Measurements from ENCODE around the gene LAMC3.

The LAMC3 gene

DNA sequence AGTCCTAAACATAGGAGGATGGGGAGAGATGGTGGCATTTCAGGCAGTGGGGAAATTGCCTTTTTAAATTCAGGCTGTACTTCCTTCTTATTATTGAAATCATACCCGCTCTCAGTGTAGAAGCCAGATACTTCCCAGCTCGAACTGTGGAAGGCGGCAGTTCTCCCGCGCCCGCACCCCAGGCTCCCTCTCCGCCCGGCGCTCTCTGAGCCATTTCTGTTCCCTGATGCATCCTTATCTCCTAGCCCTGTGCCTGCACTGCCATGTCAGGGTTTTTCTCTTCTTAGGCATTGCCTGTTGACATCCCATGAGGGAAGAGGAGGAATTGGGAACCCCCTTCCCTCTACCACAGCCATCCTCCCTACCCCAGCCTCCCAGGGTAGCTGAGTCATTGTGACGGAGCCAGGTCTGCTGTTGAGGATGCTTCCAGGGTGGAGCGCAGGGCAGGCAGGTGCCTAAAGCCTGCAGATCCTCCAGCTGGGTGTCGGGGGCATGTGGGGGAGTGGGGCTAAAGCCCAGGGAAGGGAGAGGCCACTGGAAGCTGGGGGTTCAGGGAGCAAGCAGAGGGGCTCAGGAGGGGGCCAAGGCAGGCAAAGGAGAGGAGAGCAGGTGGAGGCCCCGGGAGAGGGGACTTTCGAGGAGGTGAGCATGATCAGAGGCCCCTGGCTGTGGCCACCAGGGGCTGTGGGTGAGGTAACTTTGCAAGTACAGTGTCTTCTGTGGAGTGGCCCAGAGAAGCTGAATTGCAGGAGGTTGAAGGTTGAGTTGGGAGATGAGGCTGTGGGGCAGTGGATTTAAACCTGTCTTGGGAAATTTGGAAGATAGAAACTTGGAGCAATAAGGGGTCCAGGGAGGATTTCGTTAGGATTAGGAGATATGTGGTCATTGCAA lies 16.2 kb downstream of the LAMC3 start:
- no peak for TF ChIP-seq MYC (IDR thresholded peaks at IDR 0.05; ENCODE audit: low read depth, low read length)
- no peak for TF ChIP-seq POLR2A (IDR thresholded peaks at IDR 0.05; ENCODE audit: extremely low read depth, insufficient read length)
- TF ChIP-seq, protein P1, sequence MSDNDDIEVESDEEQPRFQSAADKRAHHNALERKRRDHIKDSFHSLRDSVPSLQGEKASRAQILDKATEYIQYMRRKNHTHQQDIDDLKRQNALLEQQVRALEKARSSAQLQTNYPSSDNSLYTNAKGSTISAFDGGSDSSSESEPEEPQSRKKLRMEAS (IDR thresholded peaks at IDR 0.05; ENCODE audit: low read depth, low read length) = no peak
- TF ChIP-seq, protein P2, sequence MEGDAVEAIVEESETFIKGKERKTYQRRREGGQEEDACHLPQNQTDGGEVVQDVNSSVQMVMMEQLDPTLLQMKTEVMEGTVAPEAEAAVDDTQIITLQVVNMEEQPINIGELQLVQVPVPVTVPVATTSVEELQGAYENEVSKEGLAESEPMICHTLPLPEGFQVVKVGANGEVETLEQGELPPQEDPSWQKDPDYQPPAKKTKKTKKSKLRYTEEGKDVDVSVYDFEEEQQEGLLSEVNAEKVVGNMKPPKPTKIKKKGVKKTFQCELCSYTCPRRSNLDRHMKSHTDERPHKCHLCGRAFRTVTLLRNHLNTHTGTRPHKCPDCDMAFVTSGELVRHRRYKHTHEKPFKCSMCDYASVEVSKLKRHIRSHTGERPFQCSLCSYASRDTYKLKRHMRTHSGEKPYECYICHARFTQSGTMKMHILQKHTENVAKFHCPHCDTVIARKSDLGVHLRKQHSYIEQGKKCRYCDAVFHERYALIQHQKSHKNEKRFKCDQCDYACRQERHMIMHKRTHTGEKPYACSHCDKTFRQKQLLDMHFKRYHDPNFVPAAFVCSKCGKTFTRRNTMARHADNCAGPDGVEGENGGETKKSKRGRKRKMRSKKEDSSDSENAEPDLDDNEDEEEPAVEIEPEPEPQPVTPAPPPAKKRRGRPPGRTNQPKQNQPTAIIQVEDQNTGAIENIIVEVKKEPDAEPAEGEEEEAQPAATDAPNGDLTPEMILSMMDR (IDR thresholded peaks at IDR 0.05; ENCODE audit: low read depth, low read length) = no peak
- H3K4me3 ChIP-seq (ENCODE audit: low read depth, low read length) = no peak overlapping the region
- no peak for DNase-seq (ENCODE audit: low read depth)

DNA sequence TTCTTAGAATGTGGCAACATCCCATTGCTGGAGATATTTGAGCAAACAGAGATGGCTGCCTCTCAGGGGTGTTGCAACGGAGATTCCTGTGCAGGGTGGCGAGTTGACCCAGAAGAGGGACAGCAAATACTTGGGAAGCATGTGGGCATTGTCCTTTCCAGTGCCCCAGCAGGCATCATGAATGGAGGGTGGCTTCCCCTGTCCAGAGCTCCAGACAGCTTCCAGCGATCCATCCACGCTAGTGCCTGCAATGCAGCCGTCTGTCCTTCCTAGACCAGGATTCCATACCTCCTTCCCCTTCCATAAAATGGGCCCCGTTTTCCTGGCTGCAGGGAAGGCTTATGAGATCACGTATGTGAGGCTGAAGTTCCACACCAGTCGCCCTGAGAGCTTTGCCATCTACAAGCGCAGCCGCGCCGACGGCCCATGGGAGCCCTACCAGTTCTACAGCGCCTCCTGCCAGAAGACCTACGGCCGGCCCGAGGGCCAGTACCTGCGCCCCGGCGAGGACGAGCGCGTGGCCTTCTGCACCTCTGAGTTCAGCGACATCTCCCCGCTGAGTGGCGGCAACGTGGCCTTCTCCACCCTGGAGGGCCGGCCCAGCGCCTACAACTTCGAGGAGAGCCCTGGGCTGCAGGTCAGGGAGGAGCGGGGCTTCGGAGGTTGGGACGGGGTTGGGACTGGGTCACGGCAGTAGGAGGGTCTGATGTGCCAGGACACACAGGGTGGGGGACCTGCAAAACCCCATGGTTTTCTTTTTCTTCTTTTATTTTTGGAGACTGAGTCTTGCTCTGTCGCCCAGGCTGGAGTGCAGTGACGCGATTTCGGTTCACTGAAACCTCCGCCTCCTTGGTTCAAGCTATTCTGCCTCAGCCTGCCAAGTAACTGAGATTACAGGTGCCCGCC lies 17.2 kb downstream of the LAMC3 start:
- H3K4me3 ChIP-seq (ENCODE audit: low read depth, low read length) = no peak overlapping the region
- TF ChIP-seq POLR2A (IDR thresholded peaks at IDR 0.05; ENCODE audit: extremely low read depth, insufficient read length) = no peak
- no peak for DNase-seq (ENCODE audit: low read depth)

DNA sequence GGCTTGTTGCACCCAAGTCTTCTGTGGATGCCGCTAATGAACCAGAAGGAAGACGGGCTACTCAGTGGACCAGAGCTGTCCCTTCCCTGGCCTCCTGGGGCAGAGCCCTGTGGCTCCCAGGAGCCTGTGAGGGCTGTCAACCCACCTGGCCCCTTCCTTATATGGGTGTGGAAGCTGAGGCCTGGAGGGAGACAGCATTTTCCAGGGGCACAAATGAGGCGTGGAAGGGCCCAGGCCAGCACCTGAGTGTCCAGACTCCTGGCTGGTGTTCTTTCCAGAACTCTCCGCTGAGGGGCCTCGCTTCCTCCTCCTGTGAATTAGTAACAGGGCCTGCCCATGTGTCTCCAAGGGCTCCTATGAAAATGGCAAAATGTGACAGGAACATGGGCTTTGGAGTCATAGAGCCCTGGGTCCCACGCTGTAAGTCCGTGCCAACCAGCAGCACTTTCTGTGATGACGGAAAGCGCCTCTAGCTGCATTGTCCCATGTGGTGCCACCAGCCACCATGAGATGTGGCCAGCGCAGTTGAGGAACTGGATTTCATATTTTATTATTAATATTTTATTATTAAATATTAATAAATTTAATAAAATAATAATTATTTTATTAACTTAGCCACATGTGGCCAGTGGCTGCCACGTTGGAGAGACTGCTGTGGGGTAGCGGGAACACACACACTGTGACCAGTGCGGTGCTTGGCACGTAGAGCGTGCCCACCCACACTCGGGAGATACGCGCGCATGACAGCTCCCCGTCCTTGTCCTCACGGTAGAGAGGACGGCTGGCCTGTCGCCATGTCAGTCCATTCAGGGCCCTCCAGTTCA lies 18.3 kb downstream of the LAMC3 start:
- TF ChIP-seq, protein P2 (IDR thresholded peaks at IDR 0.05; ENCODE audit: low read depth, low read length) = no peak
- TF ChIP-seq POLR2A (IDR thresholded peaks at IDR 0.05; ENCODE audit: extremely low read depth, insufficient read length) (no peak), MYC (IDR thresholded peaks at IDR 0.05; ENCODE audit: low read depth, low read length) (no peak)
- TF ChIP-seq, protein P1 (IDR thresholded peaks at IDR 0.05; ENCODE audit: low read depth, low read length) = no peak
- H3K4me3 ChIP-seq (ENCODE audit: low read depth, low read length) = no peak overlapping the region
- no peak for DNase-seq (ENCODE audit: low read depth)

DNA sequence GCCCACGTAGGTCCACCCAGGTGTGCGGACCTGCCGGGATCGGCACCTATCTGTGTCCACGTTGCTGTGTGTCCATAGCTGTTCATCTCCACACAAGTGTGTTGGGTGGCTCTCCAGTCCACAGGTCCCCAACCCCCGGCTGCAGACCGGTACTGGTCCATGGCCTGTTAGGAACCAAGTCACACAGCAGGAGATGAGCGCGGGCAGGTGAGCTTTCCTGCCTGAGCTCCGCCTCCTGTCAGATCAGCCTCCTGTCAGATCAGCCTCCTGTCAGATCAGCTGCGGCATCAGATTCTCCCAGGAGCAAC lies 18.9 kb downstream of the LAMC3 start:
- DNase-seq (ENCODE audit: low read depth) = no peak
- TF ChIP-seq MYC (IDR thresholded peaks at IDR 0.05; ENCODE audit: low read depth, low read length) = no peak
- TF ChIP-seq, protein P2 (IDR thresholded peaks at IDR 0.05; ENCODE audit: low read depth, low read length) = no peak
- no peak for TF ChIP-seq POLR2A (IDR thresholded peaks at IDR 0.05; ENCODE audit: extremely low read depth, insufficient read length)
- TF ChIP-seq, protein P1 (IDR thresholded peaks at IDR 0.05; ENCODE audit: low read depth, low read length) = no peak

DNA sequence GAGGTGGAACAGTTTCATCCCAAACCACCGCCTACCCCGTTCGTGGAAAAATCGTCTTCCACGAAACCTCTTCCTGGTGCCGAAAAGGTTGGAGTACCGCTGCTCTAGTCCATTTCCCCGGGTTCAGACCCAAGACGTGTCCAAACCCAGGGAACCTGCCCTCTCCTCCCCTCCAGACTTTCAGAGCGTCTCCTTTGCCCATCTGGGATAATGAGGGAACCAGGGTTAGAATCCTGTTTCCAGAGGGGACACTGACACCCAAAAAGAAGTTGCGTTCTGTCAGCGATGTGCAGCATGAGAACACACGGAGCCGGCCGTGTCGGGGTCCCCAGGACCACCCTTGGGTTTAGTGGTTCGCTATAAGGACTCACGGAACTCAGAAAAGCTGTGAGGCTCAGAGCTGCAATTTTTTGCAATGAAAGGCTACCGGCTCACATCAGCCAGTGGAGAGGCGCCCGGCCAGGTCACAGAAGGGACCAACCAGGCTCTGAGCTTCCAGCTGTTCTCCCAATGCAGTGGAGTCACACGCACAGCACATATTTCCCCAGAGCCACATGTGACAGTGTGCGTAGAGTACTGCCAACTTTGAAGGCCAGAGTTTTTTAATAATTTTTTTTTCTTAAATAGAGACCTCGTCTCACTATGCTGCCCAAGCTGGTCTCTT lies 19.4 kb downstream of the LAMC3 start:
- DNase-seq (ENCODE audit: low read depth) = no peak
- TF ChIP-seq POLR2A (IDR thresholded peaks at IDR 0.05; ENCODE audit: extremely low read depth, insufficient read length) (no peak), MYC (IDR thresholded peaks at IDR 0.05; ENCODE audit: low read depth, low read length) (no peak)
- TF ChIP-seq, protein P2 (IDR thresholded peaks at IDR 0.05; ENCODE audit: low read depth, low read length) = no peak
- TF ChIP-seq, protein P1 (IDR thresholded peaks at IDR 0.05; ENCODE audit: low read depth, low read length) = no peak
- H3K4me3 ChIP-seq (ENCODE audit: low read depth, low read length) = no peak overlapping the region

More for the DNA sequence above, 18.9 kb downstream of the LAMC3 start:
- H3K4me3 ChIP-seq (ENCODE audit: low read depth, low read length) = no peak overlapping the region
